Stimulated activated naive CD4-positive, alpha-beta T cell (primary cell): ENCODE data around the gene SPPL2B.

ENCODE experiments used
- DNase-seq, 6 experiments: peaks; one replicate each; lab custom pipeline; 2025; lab: John Stamatoyannopoulos, UW

SPPL2B gene

GRCh38 chr19:2302319-2303210 is 25.9 kb upstream of the SPPL2B start:
- DNase-seq = peak in 3 of 6 experiments; percentile 15 to 38 (median 21)

GRCh38 chr19:2303211-2303798 is 25.2 kb upstream of the SPPL2B start:
- peak in 1 of 6 experiments; percentile 38 for DNase-seq

- DNase-seq = no peak
These were observed 22.8 kb upstream of the SPPL2B start for GRCh38 chr19:2305452-2306280.

DNA sequence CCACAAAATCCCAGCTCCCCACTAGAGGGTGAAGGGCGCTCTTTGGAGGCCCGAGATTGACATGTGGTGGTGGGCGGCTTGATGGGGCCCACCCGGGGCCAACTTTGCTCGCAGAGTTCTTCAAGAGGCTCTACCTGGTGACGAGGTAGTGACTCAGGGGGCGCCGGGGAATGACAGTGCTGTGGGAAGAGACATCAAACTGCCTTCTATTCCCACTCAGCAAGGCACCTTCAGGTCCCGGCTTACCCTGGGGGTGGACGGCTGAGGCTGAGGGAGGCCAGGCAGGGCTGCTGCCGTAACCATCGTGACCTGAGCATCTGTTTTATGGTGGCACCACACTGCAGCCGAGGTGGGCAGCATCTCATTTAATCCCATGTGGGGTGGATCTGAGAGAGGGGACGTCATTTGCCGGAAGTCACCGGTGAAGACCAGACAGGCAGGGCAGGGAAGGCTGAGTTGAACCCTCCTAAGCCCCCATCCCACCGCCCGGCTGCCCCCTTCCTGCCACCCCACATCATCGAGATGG is 22.1 kb upstream of the SPPL2B start:
- DNase-seq = no peak

DNA sequence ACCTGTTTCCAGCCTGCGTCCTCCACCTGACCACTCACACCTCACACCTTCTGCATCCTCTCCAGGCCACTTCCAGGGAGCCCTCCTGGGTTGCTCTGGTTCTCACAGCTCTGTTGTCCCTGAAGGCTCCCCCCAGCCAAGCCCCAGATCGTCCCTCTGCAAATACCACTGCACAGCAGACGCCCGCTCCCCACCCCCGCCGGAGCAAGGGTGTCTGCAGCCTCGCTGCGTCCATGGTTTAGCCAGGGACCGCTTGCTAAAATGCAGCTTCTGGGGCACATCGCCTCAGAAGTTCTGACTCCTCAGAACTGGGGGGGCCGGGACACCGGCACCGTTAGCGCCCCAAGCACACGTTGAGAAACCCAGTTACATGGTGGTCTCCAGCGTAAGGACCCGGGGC is 21.5 kb upstream of the SPPL2B start:
- DNase-seq = no peak

DNA sequence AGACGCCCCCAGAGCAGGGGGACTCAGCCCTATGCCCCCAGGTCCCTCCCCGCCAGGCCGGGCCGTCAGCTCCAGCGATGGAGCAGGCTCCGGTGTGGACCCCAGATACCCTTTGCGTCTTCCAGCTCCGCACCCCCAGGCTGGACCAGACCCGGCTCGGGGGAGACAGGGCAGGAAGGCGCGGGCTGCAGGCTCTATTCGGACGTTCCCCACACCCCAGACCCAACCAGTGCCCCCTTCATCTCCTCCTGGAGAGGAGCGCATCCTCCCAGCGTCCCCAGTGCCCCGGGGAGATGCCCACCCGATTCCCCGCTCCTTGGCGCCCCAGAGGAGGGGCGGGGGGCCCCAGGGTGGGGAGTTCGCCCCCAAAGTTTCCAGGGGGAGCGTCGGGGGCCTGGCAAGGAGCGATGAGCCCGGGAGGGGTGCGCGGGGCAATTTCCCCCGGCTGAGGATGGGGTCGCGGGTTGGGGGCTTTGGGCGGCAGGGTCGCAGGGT is 20.9 kb upstream of the SPPL2B start:
- DNase-seq = no peak

DNA sequence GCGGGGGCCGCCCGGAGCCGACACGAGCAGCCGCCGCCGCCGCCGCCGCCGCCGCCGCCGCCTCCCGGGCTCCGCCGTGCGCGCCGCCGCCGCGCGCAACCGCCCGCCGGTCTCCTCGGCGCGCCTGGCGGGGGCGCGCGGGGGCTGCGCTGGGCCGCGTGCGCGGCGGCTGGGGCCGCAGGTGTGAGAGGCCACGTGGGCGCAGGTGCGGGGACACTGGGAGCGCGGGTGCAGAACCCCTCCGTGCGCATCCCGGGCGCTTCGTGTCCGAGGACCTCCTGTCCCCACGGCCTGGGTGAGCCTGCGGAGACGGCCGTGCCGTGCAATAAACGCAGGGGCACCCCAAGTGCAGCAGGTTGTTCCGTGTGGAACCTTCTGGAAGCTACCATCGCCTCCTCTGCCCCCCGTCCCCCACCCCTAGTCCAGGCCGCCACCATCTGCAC is 20.3 kb upstream of the SPPL2B start, which contains the start of gene LINGO3:
Gene LINGO3, minus strand, starts transcription at position 41 of the 443 bp plus-strand sequence. CDS start 16,378 bp downstream, outside the sequence.
- no peak for DNase-seq

GRCh38 chr19:2309734-2310362 is 18.6 kb upstream of the SPPL2B start:
- no peak for DNase-seq

DNA sequence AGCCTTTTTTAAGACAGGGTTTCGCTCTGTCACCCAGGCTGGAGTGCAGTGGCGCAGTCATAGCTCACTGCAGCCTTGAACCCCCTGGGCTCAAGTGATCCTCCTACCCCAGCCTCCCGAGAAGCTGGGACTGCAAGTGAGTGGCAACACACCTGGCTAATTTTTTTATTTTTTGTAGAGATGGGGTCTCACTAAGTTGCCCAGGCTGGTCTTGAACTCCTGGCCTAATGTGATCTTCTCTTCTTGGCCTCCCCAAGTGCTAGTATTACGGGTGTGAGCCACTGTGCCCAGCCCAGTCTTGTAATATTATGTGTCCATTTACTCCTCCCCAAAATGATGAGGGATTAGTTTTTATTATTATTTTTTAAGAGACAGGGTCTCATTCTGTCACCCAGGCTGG is 17.4 kb upstream of the SPPL2B start:
- no peak for DNase-seq

- no peak for DNase-seq
These were observed 15.5 kb upstream of the SPPL2B start for GRCh38 chr19:2312820-2313501.

GRCh38 chr19:2315121-2315817 is 13.2 kb upstream of the SPPL2B start:
- DNase-seq = no peak

GRCh38 chr19:2315818-2316353 is 12.6 kb upstream of the SPPL2B start:
- DNase-seq = peak in 1 of 6 experiments; percentile 16

DNA sequence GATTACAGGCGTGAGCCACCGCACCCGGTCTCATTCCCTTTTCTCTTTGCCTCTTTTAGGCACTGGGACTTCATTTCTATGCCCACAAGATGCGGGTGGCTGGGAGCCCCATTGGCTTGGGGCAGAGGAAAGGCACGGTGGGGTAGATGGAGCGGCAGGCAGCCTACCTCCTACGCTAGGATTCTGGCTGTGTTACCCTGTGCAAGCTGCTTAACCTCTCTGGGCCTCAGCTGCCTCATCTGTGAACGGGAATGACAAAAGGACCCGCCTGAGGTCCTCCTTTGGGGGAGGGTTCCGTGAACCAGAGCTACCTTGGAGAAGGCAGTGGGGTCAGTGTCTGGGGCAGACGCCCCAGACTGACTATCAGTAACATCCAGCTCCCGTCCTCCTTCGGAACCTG is 11.2 kb upstream of the SPPL2B start:
- no peak for DNase-seq

GRCh38 chr19:2317756-2318155 is 10.7 kb upstream of the SPPL2B start:
- DNase-seq = no peak

GRCh38 chr19:2318923-2319322 is 9.6 kb upstream of the SPPL2B start:
- no peak for DNase-seq

GRCh38 chr19:2319551-2319950 is 8.9 kb upstream of the SPPL2B start:
- no peak for DNase-seq

- no peak for DNase-seq
These were observed 8.4 kb upstream of the SPPL2B start for GRCh38 chr19:2320049-2320448.

GRCh38 chr19:2320939-2321338 is 7.5 kb upstream of the SPPL2B start:
- no peak for DNase-seq

- no peak for DNase-seq
These were observed 6.8 kb upstream of the SPPL2B start for GRCh38 chr19:2321565-2322283.
